Measurements from ENCODE around the gene IFNA4.
"Not testable (repeated sequence)": the region's sequence is repeated elsewhere in the genome, so short reads cannot be mapped to it uniquely, and the experiment has no call there.

DNA sequence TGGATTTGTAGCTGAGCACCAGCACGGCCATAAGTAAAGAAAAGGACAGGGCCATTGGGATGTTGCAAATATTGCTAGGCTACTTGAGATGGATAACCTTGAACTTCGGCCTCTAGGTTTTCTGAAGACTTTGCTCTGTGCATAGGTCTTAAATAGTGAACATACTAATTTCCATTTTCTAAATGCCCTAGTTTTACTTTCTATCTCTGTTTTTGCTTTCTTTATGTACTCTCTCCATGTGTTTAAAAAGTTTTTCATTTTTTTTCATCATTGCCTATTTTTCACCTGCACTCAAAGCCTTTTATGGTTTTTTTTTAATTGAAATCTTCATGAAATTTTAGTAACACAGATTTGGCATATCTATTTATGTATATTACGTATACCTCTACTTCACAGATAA is 19.7 kb upstream of the IFNA4 start, which contains the start of gene IFNA10:
- TF ChIP-seq, protein P1, sequence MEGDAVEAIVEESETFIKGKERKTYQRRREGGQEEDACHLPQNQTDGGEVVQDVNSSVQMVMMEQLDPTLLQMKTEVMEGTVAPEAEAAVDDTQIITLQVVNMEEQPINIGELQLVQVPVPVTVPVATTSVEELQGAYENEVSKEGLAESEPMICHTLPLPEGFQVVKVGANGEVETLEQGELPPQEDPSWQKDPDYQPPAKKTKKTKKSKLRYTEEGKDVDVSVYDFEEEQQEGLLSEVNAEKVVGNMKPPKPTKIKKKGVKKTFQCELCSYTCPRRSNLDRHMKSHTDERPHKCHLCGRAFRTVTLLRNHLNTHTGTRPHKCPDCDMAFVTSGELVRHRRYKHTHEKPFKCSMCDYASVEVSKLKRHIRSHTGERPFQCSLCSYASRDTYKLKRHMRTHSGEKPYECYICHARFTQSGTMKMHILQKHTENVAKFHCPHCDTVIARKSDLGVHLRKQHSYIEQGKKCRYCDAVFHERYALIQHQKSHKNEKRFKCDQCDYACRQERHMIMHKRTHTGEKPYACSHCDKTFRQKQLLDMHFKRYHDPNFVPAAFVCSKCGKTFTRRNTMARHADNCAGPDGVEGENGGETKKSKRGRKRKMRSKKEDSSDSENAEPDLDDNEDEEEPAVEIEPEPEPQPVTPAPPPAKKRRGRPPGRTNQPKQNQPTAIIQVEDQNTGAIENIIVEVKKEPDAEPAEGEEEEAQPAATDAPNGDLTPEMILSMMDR (IDR thresholded peaks at IDR 0.05), result not testable (repeated sequence)
- TF ChIP-seq POLR2A (IDR thresholded peaks at IDR 0.05), result not testable (repeated sequence)
